ENCODE data around the gene STON2.

STON2 gene

DNA sequence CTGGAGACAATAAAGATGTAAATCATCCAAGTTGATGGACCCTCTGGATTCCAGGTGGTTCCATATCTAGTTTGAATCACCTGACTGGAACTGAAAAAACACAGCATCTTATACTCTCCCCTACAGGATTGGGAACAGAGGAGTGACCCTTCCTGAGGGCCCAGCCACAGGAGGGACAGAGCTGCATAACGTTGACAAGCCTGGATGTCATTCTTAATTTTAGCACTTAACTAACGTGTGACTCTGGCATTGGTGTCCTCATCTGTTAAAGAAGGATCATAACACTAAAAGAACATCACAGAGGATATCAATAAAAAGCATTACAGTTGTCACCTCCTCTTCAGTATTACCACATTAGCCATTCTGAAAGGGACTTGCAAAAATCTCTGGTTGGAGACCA is 47.7 kb downstream of the STON2 start:
- TF ChIP-seq, protein P1, sequence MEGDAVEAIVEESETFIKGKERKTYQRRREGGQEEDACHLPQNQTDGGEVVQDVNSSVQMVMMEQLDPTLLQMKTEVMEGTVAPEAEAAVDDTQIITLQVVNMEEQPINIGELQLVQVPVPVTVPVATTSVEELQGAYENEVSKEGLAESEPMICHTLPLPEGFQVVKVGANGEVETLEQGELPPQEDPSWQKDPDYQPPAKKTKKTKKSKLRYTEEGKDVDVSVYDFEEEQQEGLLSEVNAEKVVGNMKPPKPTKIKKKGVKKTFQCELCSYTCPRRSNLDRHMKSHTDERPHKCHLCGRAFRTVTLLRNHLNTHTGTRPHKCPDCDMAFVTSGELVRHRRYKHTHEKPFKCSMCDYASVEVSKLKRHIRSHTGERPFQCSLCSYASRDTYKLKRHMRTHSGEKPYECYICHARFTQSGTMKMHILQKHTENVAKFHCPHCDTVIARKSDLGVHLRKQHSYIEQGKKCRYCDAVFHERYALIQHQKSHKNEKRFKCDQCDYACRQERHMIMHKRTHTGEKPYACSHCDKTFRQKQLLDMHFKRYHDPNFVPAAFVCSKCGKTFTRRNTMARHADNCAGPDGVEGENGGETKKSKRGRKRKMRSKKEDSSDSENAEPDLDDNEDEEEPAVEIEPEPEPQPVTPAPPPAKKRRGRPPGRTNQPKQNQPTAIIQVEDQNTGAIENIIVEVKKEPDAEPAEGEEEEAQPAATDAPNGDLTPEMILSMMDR (IDR thresholded peaks at IDR 0.05; ENCODE audit: low read depth, low read length) = no peak
- H3K9me3 ChIP-seq (ENCODE audit: severe bottlenecking) = no peaks in the 10 kb centered on the region

DNA sequence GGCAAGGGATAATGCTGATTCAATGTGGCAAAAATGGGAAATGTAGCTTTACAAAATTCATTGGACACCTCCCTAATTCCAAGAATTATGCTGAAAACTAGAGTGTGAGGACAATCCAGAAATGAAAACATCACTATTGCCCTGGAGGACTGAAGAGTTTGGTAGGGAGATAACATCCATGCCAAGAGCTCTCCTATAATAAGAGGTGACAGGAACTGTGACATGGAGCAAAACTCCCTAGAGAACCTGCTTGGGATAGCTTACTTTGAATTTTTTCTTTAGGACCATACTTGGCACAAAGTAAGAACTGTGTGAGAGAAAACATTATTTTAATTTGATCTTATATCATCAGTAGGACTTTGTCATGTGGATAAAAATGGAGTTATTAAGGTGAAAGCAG is 48.9 kb downstream of the STON2 start:
- H3K4me3 ChIP-seq (ENCODE audit: low read depth, low read length) = no peak overlapping the region
- DNase-seq = no peak
- TF ChIP-seq, protein P1 (IDR thresholded peaks at IDR 0.05; ENCODE audit: low read depth, low read length) = no peak
- H3K36me3 ChIP-seq = no peaks in the 10 kb centered on the region
- H3K27me3 ChIP-seq (ENCODE audit: insufficient read depth, low read depth, severe bottlenecking) = no peaks in the 10 kb centered on the region
- no peak overlapping the region for H3K27ac ChIP-seq
- H3K9me3 ChIP-seq (ENCODE audit: severe bottlenecking) = no peaks in the 10 kb centered on the region

More for the DNA sequence above, 47.7 kb downstream of the STON2 start:
- Histone ChIP-seq H3K27ac (no peak overlapping the region), H3K36me3 (no peaks in the 10 kb centered on the region), H3K27me3 (ENCODE audit: insufficient read depth, low read depth, severe bottlenecking) (no peaks in the 10 kb centered on the region), H3K4me3 (ENCODE audit: low read depth, low read length) (no peak overlapping the region)
- DNase-seq = no peak

GRCh38 chr14:81350344-81351130 is 49.6 kb downstream of the STON2 start:
- TF ChIP-seq, protein P1 (IDR thresholded peaks at IDR 0.05; ENCODE audit: low read depth, low read length) = no peak
- Histone ChIP-seq H3K36me3 (no peaks in the 10 kb centered on the region), H3K27me3 (ENCODE audit: insufficient read depth, low read depth, severe bottlenecking) (no peaks in the 10 kb centered on the region), H3K4me3 (ENCODE audit: low read depth, low read length) (no peak overlapping the region), H3K27ac (no peak overlapping the region), H3K9me3 (ENCODE audit: severe bottlenecking) (no peaks in the 10 kb centered on the region)
- no peak for DNase-seq

DNA sequence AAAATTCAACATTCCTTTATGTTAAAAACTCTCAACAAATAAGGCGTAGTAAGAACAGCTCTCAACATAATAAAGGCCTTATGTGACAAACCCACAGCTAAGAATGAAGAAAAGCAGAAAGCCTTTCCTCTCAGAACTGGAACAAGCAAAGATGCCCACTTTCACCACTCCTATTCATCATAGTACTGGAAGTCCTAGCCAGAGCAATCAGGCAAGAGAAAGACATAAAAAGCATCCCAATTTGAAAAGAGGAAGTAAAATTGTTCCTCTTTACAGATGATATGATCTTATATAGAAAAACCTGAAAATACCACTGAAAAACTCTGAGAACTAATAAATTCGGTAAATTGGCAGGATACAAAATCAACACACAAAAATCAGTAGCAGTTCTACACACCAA is 52.1 kb downstream of the STON2 start:
- Histone ChIP-seq H3K9me3 (ENCODE audit: severe bottlenecking) (no peaks in the 10 kb centered on the region), H3K27ac (no peak overlapping the region), H3K36me3 (no peaks in the 10 kb centered on the region), H3K4me3 (ENCODE audit: low read depth, low read length) (no peak overlapping the region), H3K27me3 (ENCODE audit: insufficient read depth, low read depth, severe bottlenecking) (no peaks in the 10 kb centered on the region)
- TF ChIP-seq, protein P1 (IDR thresholded peaks at IDR 0.05; ENCODE audit: low read depth, low read length) = no peak
- no peak for DNase-seq

- Histone ChIP-seq H3K4me3 (ENCODE audit: low read depth, low read length) (no peak overlapping the region), H3K9me3 (ENCODE audit: severe bottlenecking) (no peaks in the 10 kb centered on the region), H3K36me3 (no peaks in the 10 kb centered on the region), H3K27me3 (ENCODE audit: insufficient read depth, low read depth, severe bottlenecking) (no peaks in the 10 kb centered on the region), H3K27ac (no peak overlapping the region)
- TF ChIP-seq, protein P1 (IDR thresholded peaks at IDR 0.05; ENCODE audit: low read depth, low read length) = no peak
- DNase-seq = no peak
Observed at GRCh38 chr14:81345781-81346180, 54.3 kb downstream of the STON2 start.
